Fibroblast of skin of left biceps (primary cell): ENCODE results near the gene NKD2.

Experiments used
- DNase-seq, 2 experiments: peaks; one replicate each; pipeline ENCODE4 v3.0.0-alpha.2; 2013; ENCODE audit warnings: low read depth in 2 of 2

NKD2 gene

DNA sequence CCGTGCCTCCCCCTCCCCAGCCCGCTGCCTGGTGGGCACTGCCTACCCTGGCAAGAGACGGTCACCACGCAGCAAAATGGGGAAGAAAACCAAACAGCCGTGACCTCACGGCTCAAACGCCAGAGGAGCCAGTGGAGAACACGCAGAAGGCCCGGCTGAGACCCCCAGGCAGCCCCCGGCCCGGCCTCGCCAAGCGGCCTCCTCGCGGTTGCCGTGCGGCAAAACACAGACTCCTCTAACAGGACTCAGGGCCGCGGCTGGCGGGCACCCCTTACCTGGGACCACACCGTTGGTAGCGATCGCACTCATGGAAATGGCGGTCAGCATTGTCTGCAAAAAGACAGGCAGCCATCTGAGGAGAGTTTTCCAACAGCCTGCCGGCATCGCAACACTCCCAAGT, 79.4 kb downstream of the NKD2 start:
- DNase-seq: no peak
